WTC11 (cell line): ENCODE results near the gene CYREN. TPM values are rescaled to one million over a fixed set of nuclear protein-coding genes. Genes with fewer than 3 reads are reported as not detected.

ENCODE experiments used
- ATAC-seq: fragments of 200-7000 bp; cut with Tn5 transposase; 2 replicates; pipeline ENCODE4 v1.10.0; 2021; ENCODE audit warnings: mild to moderate bottlenecking, moderate library complexity
- CTCF ChIA-PET: fragments of 300-600 bp; sonication (Branson Sonifier 250); formaldehyde crosslinking; loops from one replicate; lab custom pipeline; 2021; ENCODE audit warnings: antibody characterized with exemption; lab: Charles Lee
- POLR2A ChIA-PET: fragments of 350-600 bp; sonication (Branson Sonifier 250); formaldehyde crosslinking; loops from one replicate; lab custom pipeline; 2021; ENCODE audit warnings: antibody characterized with exemption; lab: Charles Lee
- DNase-seq: peaks from one replicate; pipeline ENCODE4 v3.0.0; 2021; ENCODE audit warnings: low spot score
- H3K27ac Mint-ChIP-seq: 2 replicates; pipeline ENCODE4 v1.8.0; 2021; ENCODE audit warnings: mixed read lengths
- H3K27me3 Mint-ChIP-seq: 2 replicates; pipeline ENCODE4 v1.8.0; 2021; ENCODE audit warnings: low read depth, mild to moderate bottlenecking, moderate library complexity, mixed read lengths
- H3K36me3 Mint-ChIP-seq: 2 replicates; pipeline ENCODE4 v1.8.0; 2021; ENCODE audit warnings: mixed read lengths
- H3K4me1 Mint-ChIP-seq: 2 replicates; pipeline ENCODE4 v1.8.0; 2022; ENCODE audit warnings: mixed read lengths
- H3K4me3 Mint-ChIP-seq: 2 replicates; pipeline ENCODE4 v1.8.0; 2021; ENCODE audit warnings: mild to moderate bottlenecking, moderate library complexity, mixed read lengths
- H3K9me3 Mint-ChIP-seq: 2 replicates; pipeline ENCODE4 v1.8.0; 2021; ENCODE audit warnings: mixed read lengths
- AR ChIP-seq: fragments of 250-450 bp; sonication (Bioruptor Pico); IDR thresholded peaks from 2 replicates; pipeline ENCODE4 v1.9.0; 2021; ENCODE audit warnings: mild to moderate bottlenecking
- ATF2 ChIP-seq: sonication (generic); formaldehyde crosslinking; IDR thresholded peaks from 2 replicates; pipeline ENCODE4 v1.8.1; 2022; ENCODE audit warnings: low read depth, missing genetic modification reagents, borderline replicate concordance
- CREB1 ChIP-seq: sonication (generic); formaldehyde crosslinking; IDR thresholded peaks from 2 replicates; pipeline ENCODE4 v1.8.0; 2023; ENCODE audit warnings: mild to moderate bottlenecking, missing genetic modification reagents
- ELF4 ChIP-seq: sonication (generic); formaldehyde crosslinking; IDR thresholded peaks from 2 replicates; pipeline ENCODE4 v1.8.1; 2022; ENCODE audit warnings: low read depth, mild to moderate bottlenecking, moderate library complexity, missing genetic modification reagents
- FOXP4 ChIP-seq: sonication (generic); formaldehyde crosslinking; IDR thresholded peaks from 2 replicates; pipeline ENCODE4 v1.8.0; 2022; ENCODE audit warnings: mild to moderate bottlenecking, missing genetic modification reagents
- MLX ChIP-seq: sonication (generic); formaldehyde crosslinking; IDR thresholded peaks from 2 replicates; pipeline ENCODE4 v1.8.1; 2023; ENCODE audit warnings: mild to moderate bottlenecking, missing genetic modification reagents, moderate library complexity
- MXD4 ChIP-seq: fragments of 250-450 bp; sonication (Bioruptor Pico); IDR thresholded peaks from 2 replicates; pipeline ENCODE4 v1.8.0; 2021; ENCODE audit warnings: mild to moderate bottlenecking, moderate library complexity, borderline replicate concordance
- NR2C2 ChIP-seq: sonication (generic); formaldehyde crosslinking; IDR thresholded peaks from 2 replicates; pipeline ENCODE4 v1.8.0; 2022; ENCODE audit warnings: mild to moderate bottlenecking, missing genetic modification reagents
- PRRX2 ChIP-seq: fragments of 250-450 bp; sonication (Bioruptor Pico); IDR thresholded peaks from 2 replicates; pipeline ENCODE4 v1.8.0; 2021; ENCODE audit warnings: mild to moderate bottlenecking
- RELA ChIP-seq: sonication (generic); formaldehyde crosslinking; IDR thresholded peaks from 2 replicates; pipeline ENCODE4 v1.8.1; 2022; ENCODE audit warnings: missing genetic modification reagents, mild to moderate bottlenecking, borderline replicate concordance
- SMAD3 ChIP-seq: sonication (generic); formaldehyde crosslinking; IDR thresholded peaks from 2 replicates; pipeline ENCODE4 v1.8.0; 2022; ENCODE audit warnings: missing genetic modification reagents, mild to moderate bottlenecking, borderline replicate concordance
- SP1 ChIP-seq: sonication (generic); formaldehyde crosslinking; conservative IDR thresholded peaks from 2 replicates; pipeline ENCODE4 v1.8.1; 2022; ENCODE audit warnings: missing genetic modification reagents
- ZNF219 ChIP-seq: sonication (generic); formaldehyde crosslinking; IDR thresholded peaks from 2 replicates; pipeline ENCODE4 v1.8.0; 2023; ENCODE audit warnings: missing genetic modification reagents, mild to moderate bottlenecking, borderline replicate concordance
- ZNF263 ChIP-seq: sonication (generic); formaldehyde crosslinking; IDR thresholded peaks from 2 replicates; pipeline ENCODE4 v1.8.1; 2022; ENCODE audit warnings: low read depth, mild to moderate bottlenecking, moderate library complexity, missing genetic modification reagents
- total RNA-seq: library from RNA; stranded (reverse); gene quantifications from 3 replicates; pipeline ENCODE4 v1.2.3, GENCODE V29; 2021
- TF ChIP-seq, protein P1 (sequence below): fragments of 250-450 bp; sonication (Bioruptor Pico); conservative IDR thresholded peaks from 2 replicates; pipeline ENCODE4 v1.9.0; 2021; ENCODE audit warnings: mild to moderate bottlenecking
- TF ChIP-seq, protein P2 (sequence below): fragments of 200-600 bp; IDR thresholded peaks from 2 replicates; pipeline ENCODE4 v1.8.0; 2022; ENCODE audit warnings: antibody characterized with exemption
- TF ChIP-seq, protein P3 (sequence below): sonication (generic); formaldehyde crosslinking; IDR thresholded peaks from 2 replicates; pipeline ENCODE4 v1.8.1; 2022; ENCODE audit warnings: low read depth, mild to moderate bottlenecking, moderate library complexity, missing genetic modification reagents, borderline replicate concordance

CYREN gene
- total RNA-seq, 1 experiment from 2014 or later = 37.9 TPM

GRCh38 chr7:135197343-135197742 lies 26.8 kb upstream of the CYREN start (continued):
- TF ChIP-seq AR (CRISPR knock-in tag) = no peak
- TF ChIP-seq, protein P1, sequence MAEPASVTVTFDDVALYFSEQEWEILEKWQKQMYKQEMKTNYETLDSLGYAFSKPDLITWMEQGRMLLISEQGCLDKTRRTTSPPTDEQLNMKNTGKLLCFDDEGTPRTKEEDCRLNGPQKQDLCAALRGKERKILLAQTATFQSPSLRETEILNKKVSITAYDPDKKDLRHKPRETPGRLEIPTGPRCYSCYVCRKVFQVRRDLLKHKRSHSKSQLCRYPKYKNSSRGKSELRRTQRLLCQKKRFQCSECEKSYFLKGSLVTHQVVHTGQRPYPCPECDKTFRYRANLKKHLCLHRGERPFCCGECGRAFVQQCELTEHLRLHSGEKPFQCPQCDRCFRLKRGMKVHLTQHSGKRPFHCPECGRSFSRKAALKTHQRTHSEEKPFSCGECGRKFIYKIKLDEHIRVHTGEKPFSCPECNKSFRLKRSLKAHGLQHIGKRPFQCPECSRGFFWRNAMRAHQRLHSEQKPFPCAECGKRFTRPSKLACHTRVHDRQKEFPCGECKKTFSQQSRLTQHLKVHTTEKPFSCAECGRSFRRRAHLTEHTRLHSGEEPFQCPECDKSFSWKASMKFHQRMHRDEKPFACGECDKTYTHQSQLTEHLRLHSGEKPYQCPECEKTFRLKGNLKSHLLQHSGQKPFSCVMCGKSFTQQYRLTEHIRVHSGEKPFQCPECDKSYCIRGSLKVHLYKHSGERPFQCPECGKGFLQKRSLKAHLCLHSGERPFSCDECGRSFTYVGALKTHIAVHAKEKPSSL (CRISPR knock-in tag) = no peak
- TF ChIP-seq SMAD3 (CRISPR knock-in tag) = no peak
- TF ChIP-seq PRRX2 (CRISPR knock-in tag) = no peak
- TF ChIP-seq MLX (CRISPR knock-in tag) = no peak

GRCh38 chr7:135195968-135196629 lies 25.6 kb upstream of the CYREN start:
- ATAC-seq (no peak), DNase-seq (no peak)
- ChIA-PET POLR2A (no interaction called here), CTCF (no interaction called here)
- H3K4me1 Mint-ChIP-seq = peaks cover 16% of the 10 kb centered on the region
- H3K27me3 Mint-ChIP-seq = no peaks in the 10 kb centered on the region
- peaks cover 28% of the 10 kb centered on the region for H3K36me3 Mint-ChIP-seq
- H3K9me3 Mint-ChIP-seq = no peaks in the 10 kb centered on the region
- no peak for TF ChIP-seq FOXP4 (CRISPR knock-in tag)
- no peak for TF ChIP-seq PRRX2 (CRISPR knock-in tag)
- TF ChIP-seq ELF4 (CRISPR knock-in tag) = no peak
- TF ChIP-seq RELA (CRISPR knock-in tag) = no peak
- TF ChIP-seq, protein P2, sequence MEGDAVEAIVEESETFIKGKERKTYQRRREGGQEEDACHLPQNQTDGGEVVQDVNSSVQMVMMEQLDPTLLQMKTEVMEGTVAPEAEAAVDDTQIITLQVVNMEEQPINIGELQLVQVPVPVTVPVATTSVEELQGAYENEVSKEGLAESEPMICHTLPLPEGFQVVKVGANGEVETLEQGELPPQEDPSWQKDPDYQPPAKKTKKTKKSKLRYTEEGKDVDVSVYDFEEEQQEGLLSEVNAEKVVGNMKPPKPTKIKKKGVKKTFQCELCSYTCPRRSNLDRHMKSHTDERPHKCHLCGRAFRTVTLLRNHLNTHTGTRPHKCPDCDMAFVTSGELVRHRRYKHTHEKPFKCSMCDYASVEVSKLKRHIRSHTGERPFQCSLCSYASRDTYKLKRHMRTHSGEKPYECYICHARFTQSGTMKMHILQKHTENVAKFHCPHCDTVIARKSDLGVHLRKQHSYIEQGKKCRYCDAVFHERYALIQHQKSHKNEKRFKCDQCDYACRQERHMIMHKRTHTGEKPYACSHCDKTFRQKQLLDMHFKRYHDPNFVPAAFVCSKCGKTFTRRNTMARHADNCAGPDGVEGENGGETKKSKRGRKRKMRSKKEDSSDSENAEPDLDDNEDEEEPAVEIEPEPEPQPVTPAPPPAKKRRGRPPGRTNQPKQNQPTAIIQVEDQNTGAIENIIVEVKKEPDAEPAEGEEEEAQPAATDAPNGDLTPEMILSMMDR = no peak
- TF ChIP-seq ZNF263 (CRISPR knock-in tag) = no peak
- TF ChIP-seq ZNF219 (CRISPR knock-in tag) = no peak
- no peak for TF ChIP-seq SP1 (CRISPR knock-in tag)
- H3K4me3 Mint-ChIP-seq = no peak overlapping the region
- H3K27ac Mint-ChIP-seq = no peak overlapping the region

- H3K4me3 Mint-ChIP-seq = no peak overlapping the region
- CTCF ChIA-PET = interaction anchor here (1.3 kb wide), 1 partner anchor 79 kb away, joined by 3 read pairs; no protein-coding TSS in a partner anchor
- no peaks in the 10 kb centered on the region for H3K9me3 Mint-ChIP-seq
- peaks cover 28% of the 10 kb centered on the region for H3K36me3 Mint-ChIP-seq
- DNase-seq (no peak), ATAC-seq (no peak)
- no peaks in the 10 kb centered on the region for H3K27me3 Mint-ChIP-seq
- H3K27ac Mint-ChIP-seq = no peak overlapping the region
- POLR2A ChIA-PET = no interaction called here
- peaks cover 8% of the 10 kb centered on the region for H3K4me1 Mint-ChIP-seq
- no peak for TF ChIP-seq NR2C2 (CRISPR knock-in tag)
- no peak for TF ChIP-seq MXD4 (CRISPR knock-in tag)
- TF ChIP-seq CREB1 = no peak
- TF ChIP-seq, protein P3, sequence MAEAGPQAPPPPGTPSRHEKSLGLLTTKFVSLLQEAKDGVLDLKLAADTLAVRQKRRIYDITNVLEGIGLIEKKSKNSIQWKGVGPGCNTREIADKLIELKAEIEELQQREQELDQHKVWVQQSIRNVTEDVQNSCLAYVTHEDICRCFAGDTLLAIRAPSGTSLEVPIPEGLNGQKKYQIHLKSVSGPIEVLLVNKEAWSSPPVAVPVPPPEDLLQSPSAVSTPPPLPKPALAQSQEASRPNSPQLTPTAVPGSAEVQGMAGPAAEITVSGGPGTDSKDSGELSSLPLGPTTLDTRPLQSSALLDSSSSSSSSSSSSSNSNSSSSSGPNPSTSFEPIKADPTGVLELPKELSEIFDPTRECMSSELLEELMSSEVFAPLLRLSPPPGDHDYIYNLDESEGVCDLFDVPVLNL (CRISPR knock-in tag) = no peak
- no peak for TF ChIP-seq ATF2 (CRISPR knock-in tag)
Observed at GRCh38 chr7:135195156-135195555, 24.6 kb upstream of the CYREN start.
